HEK293 (cell line): Measurements from ENCODE around the gene ARGLU1.

ENCODE experiments used
- CTCF ChIA-PET: fragments of 350-600 bp; formaldehyde crosslinking; extraction: SDS; loops from one replicate; lab custom pipeline; 2021; ENCODE audit warnings: antibody characterized with exemption; lab: Yijun Ruan, JAX
- POLR2A ChIA-PET: fragments of 300-600 bp; formaldehyde crosslinking; extraction: SDS; loops from one replicate; lab custom pipeline; 2020; ENCODE audit warnings: antibody characterized with exemption, inconsistent platforms; lab: Yijun Ruan, JAX
- H3K27ac ChIP-seq: fragments of 200-500 bp; sonication (Bioruptor generic); 2 replicates; pipeline ENCODE4 v1.5.1; 2014; ENCODE audit warnings: low read depth, low read length, control low read depth, inconsistent platforms; ENCODE audit errors: extremely low read depth
- H3K36me3 ChIP-seq, 2 experiments: fragments of 200-500 bp in 1 of 2; sonication (Bioruptor generic) in 1 of 2; 1 replicate in 1 of 2; 2 replicates in 1 of 2; pipeline ENCODE4 v1.5.1; 2014 to 2017; ENCODE audit warnings: inconsistent platforms in 2 of 2, low read length in 2 of 2; ENCODE audit not compliant: control insufficient read depth in 2 of 2, insufficient read depth in 1 of 2
- H3K4me1 ChIP-seq: fragments of 200-500 bp; sonication (Bioruptor generic); 2 replicates; pipeline ENCODE4 v1.5.1; 2014; ENCODE audit warnings: mild to moderate bottlenecking, low read length, inconsistent platforms; ENCODE audit not compliant: control insufficient read depth, insufficient read depth
- H3K4me3 ChIP-seq: 2 replicates; pipeline ENCODE4 v1.5.1; 2011; ENCODE audit warnings: low read depth, mild to moderate bottlenecking, control low read depth, low read length, moderate library complexity
- H3K9me3 ChIP-seq: fragments of 200-500 bp; sonication (Bioruptor generic); 2 replicates; pipeline ENCODE4 v1.5.1; 2014; ENCODE audit warnings: low read depth, low read length, inconsistent platforms; ENCODE audit not compliant: control insufficient read depth, insufficient read depth
- AEBP2 ChIP-seq: fragments of 450-650 bp; formaldehyde crosslinking; IDR thresholded peaks from 2 replicates; pipeline ENCODE4 v1.5.1; 2016; ENCODE audit warnings: missing biosample characterization, missing genetic modification characterization, borderline replicate concordance
- GFI1B ChIP-seq: fragments of 450-650 bp; formaldehyde crosslinking; IDR thresholded peaks from 2 replicates; pipeline ENCODE4 v1.5.1; 2016; ENCODE audit warnings: missing biosample characterization, missing genetic modification characterization
- GLIS1 ChIP-seq: fragments of 450-650 bp; formaldehyde crosslinking; IDR thresholded peaks from 2 replicates; pipeline ENCODE4 v1.5.1; 2016; ENCODE audit warnings: missing biosample characterization, missing genetic modification characterization
- HOXD13 ChIP-seq: sonication (generic); formaldehyde crosslinking; IDR thresholded peaks from 2 replicates; pipeline ENCODE4 v1.8.0; 2022; ENCODE audit warnings: missing genetic modification reagents, borderline replicate concordance
- WT1 ChIP-seq: fragments of 450-650 bp; formaldehyde crosslinking; IDR thresholded peaks from 2 replicates; pipeline ENCODE4 v1.5.1; 2016; ENCODE audit warnings: missing biosample characterization, missing genetic modification characterization
- ZBTB21 ChIP-seq: fragments of 450-650 bp; formaldehyde crosslinking; IDR thresholded peaks from 2 replicates; pipeline ENCODE4 v1.5.1; 2017; ENCODE audit warnings: missing biosample characterization, missing genetic modification characterization
- ZFP69B ChIP-seq: fragments of 450-650 bp; formaldehyde crosslinking; IDR thresholded peaks from 2 replicates; pipeline ENCODE4 v1.5.1; 2016; ENCODE audit warnings: missing biosample characterization, missing genetic modification characterization
- ZIC2 ChIP-seq: fragments of 450-650 bp; formaldehyde crosslinking; IDR thresholded peaks from 2 replicates; pipeline ENCODE4 v1.5.1; 2016; ENCODE audit warnings: missing biosample characterization, missing genetic modification characterization
- ZNF112 ChIP-seq: fragments of 450-650 bp; formaldehyde crosslinking; IDR thresholded peaks from 2 replicates; pipeline ENCODE4 v1.5.0; 2017; ENCODE audit warnings: missing biosample characterization, missing genetic modification characterization
- ZNF132 ChIP-seq: fragments of 450-650 bp; formaldehyde crosslinking; IDR thresholded peaks from 2 replicates; pipeline ENCODE4 v1.5.1; 2017; ENCODE audit warnings: missing biosample characterization, missing genetic modification characterization, borderline replicate concordance
- ZNF133 ChIP-seq: fragments of 450-650 bp; formaldehyde crosslinking; IDR thresholded peaks from 2 replicates; pipeline ENCODE4 v1.5.1; 2016; ENCODE audit warnings: missing biosample characterization, missing genetic modification characterization
- ZNF18 ChIP-seq: fragments of 450-650 bp; formaldehyde crosslinking; IDR thresholded peaks from 2 replicates; pipeline ENCODE4 v1.5.1; 2016; ENCODE audit warnings: missing biosample characterization, missing genetic modification characterization
- ZNF324 ChIP-seq: fragments of 450-650 bp; formaldehyde crosslinking; IDR thresholded peaks from 2 replicates; pipeline ENCODE4 v1.5.1; 2016; ENCODE audit warnings: missing biosample characterization, missing genetic modification characterization
- ZNF423 ChIP-seq: fragments of 450-650 bp; formaldehyde crosslinking; IDR thresholded peaks from 2 replicates; pipeline ENCODE4 v1.5.1; 2016; ENCODE audit warnings: missing biosample characterization, missing genetic modification characterization
- ZNF473 ChIP-seq: fragments of 450-650 bp; formaldehyde crosslinking; IDR thresholded peaks from 2 replicates; pipeline ENCODE4 v1.5.1; 2017; ENCODE audit warnings: missing biosample characterization, missing genetic modification characterization
- ZNF518A ChIP-seq: fragments of 450-650 bp; formaldehyde crosslinking; conservative IDR thresholded peaks from 2 replicates; pipeline ENCODE4 v1.5.1; 2016; ENCODE audit warnings: low read depth, missing biosample characterization, missing genetic modification characterization
- ZNF548 ChIP-seq: fragments of 450-650 bp; formaldehyde crosslinking; IDR thresholded peaks from 2 replicates; pipeline ENCODE4 v1.5.1; 2016; ENCODE audit warnings: missing biosample characterization, missing genetic modification characterization
- ZNF629 ChIP-seq: fragments of 450-650 bp; formaldehyde crosslinking; IDR thresholded peaks from 2 replicates; pipeline ENCODE4 v1.5.1; 2017; ENCODE audit warnings: missing biosample characterization, missing genetic modification characterization
- ZNF654 ChIP-seq: fragments of 450-650 bp; formaldehyde crosslinking; IDR thresholded peaks from 2 replicates; pipeline ENCODE4 v1.5.1; 2016; ENCODE audit warnings: low read depth, missing biosample characterization, missing genetic modification characterization
- ZNF664 ChIP-seq: fragments of 450-650 bp; formaldehyde crosslinking; IDR thresholded peaks from 2 replicates; pipeline ENCODE4 v1.5.1; 2016; ENCODE audit warnings: missing biosample characterization, missing genetic modification characterization
- ZNF792 ChIP-seq: fragments of 450-650 bp; formaldehyde crosslinking; IDR thresholded peaks from 2 replicates; pipeline ENCODE4 v1.5.1; 2016; ENCODE audit warnings: missing biosample characterization, missing genetic modification characterization
- TF ChIP-seq, protein P1 (sequence below): fragments of 450-650 bp; formaldehyde crosslinking; IDR thresholded peaks from 2 replicates; pipeline ENCODE4 v1.5.1; 2016; ENCODE audit warnings: missing biosample characterization, missing genetic modification characterization

Gene ARGLU1

GRCh38 chr13:106551350-106551749 is 16.6 kb downstream of the ARGLU1 start:
- Histone ChIP-seq H3K4me3 (no peak overlapping the region), H3K27ac (no peak overlapping the region), H3K9me3 (no peaks in the 10 kb centered on the region), H3K36me3 (peaks cover 28 to 77% of the 10 kb centered on the region in 2 experiments), H3K4me1 (no peaks in the 10 kb centered on the region)
- ChIA-PET POLR2A (no interaction called here), CTCF (no interaction called here)
- TF ChIP-seq GLIS1 = no peak
- TF ChIP-seq WT1 (tag by site-specific recombination) = no peak
- TF ChIP-seq ZIC2 (tag by site-specific recombination) = no peak

DNA sequence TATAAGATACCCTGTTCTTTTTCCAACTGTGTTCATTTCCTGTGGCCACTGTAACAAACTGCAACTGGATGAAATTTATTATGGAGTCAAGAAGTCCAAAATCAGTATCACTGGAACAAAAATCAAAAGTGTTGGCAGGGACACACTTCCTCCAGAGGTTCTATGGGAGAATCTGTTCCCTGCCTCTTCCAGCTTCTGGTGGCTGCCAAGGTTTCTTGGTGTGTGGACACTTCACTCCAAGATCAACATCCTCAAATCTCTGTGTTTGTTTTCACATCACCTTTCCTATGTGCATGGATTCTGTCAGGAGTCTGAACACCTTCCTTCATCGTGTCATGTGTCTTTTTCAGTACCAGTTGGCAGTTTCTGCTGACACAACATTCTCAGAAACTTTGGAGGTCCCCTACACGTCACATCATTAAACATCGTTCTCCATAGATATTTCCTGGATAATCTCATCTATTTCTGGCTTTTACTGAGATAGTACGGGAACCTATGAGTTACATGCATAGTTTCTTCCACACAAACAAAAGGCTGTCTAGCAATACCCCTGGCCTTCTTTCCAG is 17.3 kb downstream of the ARGLU1 start:
- H3K27ac ChIP-seq = no peak overlapping the region
- no peaks in the 10 kb centered on the region for H3K4me1 ChIP-seq
- no peak for TF ChIP-seq ZNF473
- TF ChIP-seq ZNF133 (tag by site-specific recombination) = no peak
- TF ChIP-seq ZNF664 = peak; percentile 31; the same call in 1 of the 2 replicates
- POLR2A ChIA-PET = no interaction called here
- CTCF ChIA-PET = no interaction called here
- H3K4me3 ChIP-seq = no peak overlapping the region
- H3K36me3 ChIP-seq = peaks cover 21 to 73% of the 10 kb centered on the region in 2 experiments
- H3K9me3 ChIP-seq = no peaks in the 10 kb centered on the region

DNA sequence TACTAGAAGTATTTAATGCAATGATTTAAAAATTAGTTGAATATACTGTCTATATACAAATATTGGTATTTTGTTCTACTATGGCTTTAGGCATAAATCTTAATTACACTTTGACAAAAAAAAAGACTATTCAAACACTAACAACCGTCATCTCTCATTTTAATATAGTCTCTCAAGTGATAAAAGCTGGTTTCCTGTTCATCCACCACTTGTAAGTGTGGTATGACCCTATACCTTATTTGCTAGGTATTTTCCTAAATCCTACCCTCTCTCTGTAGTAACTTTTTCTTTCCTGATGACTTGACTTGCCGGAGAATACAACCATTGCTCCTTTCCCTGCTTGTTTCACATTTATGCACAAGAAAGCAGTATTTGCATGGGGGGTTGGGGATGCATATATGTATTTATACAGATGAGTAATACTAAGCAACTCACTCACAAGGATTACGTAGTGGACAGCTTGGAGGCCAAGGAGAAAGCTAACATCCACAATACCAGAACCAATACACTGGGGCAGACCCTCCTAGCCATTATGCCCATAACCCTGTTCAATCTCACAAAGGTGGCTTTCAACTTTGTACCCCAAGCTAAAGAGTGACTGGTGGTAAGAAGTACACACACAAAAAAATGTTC is 19.8 kb downstream of the ARGLU1 start:
- no peaks in the 10 kb centered on the region for H3K9me3 ChIP-seq
- POLR2A ChIA-PET = no interaction called here
- H3K36me3 ChIP-seq = peaks cover 12 to 66% of the 10 kb centered on the region in 2 experiments
- H3K4me1 ChIP-seq = no peaks in the 10 kb centered on the region
- CTCF ChIA-PET = interaction anchor here (1.0 kb wide), 1 partner anchor 12 kb away, joined by 3 read pairs; no protein-coding TSS in a partner anchor
- H3K4me3 ChIP-seq = no peak overlapping the region
- H3K27ac ChIP-seq = no peak overlapping the region
- TF ChIP-seq ZNF112 (tag by site-specific recombination) (no peak), AEBP2 (tag by site-specific recombination) (no peak), HOXD13 (CRISPR knock-in tag) (no peak), WT1 (tag by site-specific recombination) (no peak), ZNF18 (no peak), ZNF132 (tag by site-specific recombination) (no peak), ZFP69B (no peak), ZNF792 (tag by site-specific recombination) (no peak), ZNF654 (tag by site-specific recombination) (no peak), ZNF324 (no peak), ZNF548 (tag by site-specific recombination) (no peak), ZNF629 (no peak), ZBTB21 (tag by site-specific recombination) (no peak), ZNF518A (no peak), ZNF423 (tag by site-specific recombination) (no peak), GFI1B (no peak)
- TF ChIP-seq, protein P1, sequence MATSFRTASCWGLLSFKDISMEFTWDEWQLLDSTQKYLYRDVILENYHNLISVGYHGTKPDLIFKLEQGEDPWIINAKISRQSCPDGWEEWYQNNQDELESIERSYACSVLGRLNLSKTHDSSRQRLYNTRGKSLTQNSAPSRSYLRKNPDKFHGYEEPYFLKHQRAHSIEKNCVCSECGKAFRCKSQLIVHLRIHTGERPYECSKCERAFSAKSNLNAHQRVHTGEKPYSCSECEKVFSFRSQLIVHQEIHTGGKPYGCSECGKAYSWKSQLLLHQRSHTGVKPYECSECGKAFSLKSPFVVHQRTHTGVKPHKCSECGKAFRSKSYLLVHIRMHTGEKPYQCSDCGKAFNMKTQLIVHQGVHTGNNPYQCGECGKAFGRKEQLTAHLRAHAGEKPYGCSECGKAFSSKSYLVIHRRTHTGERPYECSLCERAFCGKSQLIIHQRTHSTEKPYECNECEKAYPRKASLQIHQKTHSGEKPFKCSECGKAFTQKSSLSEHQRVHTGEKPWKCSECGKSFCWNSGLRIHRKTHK (tag by site-specific recombination) = no peak
